NCI-H2196 treated with DMSO at 0.1 percent for 48 hours (cell line): ENCODE data around the gene A2ML1.
"Not testable (repeated sequence)": the region's sequence is repeated elsewhere in the genome, so short reads cannot be mapped to it uniquely, and the experiment has no call there.

ENCODE experiments used
- DNase-seq: peaks from one replicate; lab custom pipeline; 2025; ENCODE audit not compliant: unreplicated experiment; lab: John Stamatoyannopoulos, UW

Gene A2ML1

GRCh38 chr12:8816448-8817050 is 5.9 kb upstream of the A2ML1 start:
- DNase-seq, result no peak

DNA sequence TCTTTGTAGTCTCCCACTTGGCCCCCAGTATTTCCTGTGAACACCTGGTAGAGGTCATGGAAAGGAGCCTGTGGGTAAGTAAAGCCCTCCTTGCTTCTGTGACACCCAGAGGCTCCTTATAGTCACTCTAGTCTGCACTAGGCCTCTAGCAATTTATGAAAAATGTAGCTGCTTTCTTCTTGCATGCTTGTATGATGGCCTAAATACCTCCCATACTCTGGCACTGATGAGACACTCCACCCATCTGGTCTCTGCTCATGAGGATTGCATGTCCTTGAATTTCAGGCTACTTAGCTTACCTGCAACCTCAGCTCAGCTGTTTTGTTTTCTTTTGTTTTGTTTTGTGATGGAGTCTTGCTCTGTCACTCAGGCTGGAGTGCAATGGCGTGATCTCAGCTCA is 4.6 kb upstream of the A2ML1 start:
- DNase-seq, result no peak

GRCh38 chr12:8818526-8818925 is 3.9 kb upstream of the A2ML1 start:
- DNase-seq, result no peak

- DNase-seq, result no peak
Observed at GRCh38 chr12:8819666-8819980, 2.8 kb upstream of the A2ML1 start.

DNA sequence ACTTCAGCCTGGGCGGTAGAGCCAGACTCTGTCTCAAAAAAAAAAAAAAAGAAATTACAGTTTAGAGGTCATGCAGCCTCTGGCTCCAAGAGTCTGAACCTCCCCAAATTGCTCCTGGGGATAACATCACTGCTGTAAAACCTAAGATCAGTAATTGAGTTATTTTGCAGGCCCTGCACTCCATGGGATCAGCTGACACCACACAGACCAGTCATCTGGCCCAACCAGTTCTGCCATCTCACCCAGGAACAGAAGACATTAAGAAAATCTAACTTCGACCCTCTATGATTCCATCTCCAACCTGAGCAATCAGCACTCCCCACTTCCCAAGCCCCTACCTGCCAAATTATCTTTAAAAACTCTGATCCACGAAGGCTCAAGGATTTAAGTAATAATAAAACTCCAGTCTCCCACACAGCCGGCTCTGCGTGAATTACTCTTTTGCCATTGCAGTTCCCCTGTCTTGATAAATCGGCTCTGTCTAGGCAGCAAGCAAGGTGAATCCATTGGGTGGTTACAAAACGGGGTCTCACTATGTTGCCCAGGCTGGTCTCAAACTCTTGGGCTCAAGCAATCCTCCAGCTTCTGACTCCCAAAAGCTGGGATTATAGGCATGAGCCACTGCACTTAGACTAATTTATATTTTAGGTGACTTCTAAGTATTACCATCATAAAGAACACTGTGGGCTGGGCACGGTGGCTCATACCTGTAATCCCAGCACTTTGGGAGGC is 1.6 kb upstream of the A2ML1 start:
- DNase-seq, result not testable (repeated sequence)

DNA sequence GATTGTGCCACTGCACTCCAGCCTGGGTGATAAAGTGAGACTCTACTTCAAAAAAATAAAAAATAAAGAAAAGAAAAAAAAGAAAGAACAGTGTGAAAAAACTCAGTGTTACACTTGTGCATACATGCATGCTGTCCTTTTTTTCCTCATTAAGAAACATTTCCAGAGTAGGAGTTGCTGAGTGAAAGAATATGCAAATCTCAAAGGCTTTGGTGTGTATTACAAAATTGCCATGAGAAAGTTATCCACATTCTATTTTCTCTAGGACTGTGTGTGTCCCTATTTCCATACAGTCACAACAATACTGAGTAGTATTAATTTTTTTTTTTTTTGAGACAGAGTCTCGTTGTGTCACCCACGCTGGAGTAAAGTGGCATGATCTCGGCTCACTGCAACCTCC is 830 bp upstream of the A2ML1 start:
- DNase-seq, result no peak

GRCh38 chr12:8823565-8824300 is 1.3 kb downstream of the A2ML1 start:
- no peak for DNase-seq

DNA sequence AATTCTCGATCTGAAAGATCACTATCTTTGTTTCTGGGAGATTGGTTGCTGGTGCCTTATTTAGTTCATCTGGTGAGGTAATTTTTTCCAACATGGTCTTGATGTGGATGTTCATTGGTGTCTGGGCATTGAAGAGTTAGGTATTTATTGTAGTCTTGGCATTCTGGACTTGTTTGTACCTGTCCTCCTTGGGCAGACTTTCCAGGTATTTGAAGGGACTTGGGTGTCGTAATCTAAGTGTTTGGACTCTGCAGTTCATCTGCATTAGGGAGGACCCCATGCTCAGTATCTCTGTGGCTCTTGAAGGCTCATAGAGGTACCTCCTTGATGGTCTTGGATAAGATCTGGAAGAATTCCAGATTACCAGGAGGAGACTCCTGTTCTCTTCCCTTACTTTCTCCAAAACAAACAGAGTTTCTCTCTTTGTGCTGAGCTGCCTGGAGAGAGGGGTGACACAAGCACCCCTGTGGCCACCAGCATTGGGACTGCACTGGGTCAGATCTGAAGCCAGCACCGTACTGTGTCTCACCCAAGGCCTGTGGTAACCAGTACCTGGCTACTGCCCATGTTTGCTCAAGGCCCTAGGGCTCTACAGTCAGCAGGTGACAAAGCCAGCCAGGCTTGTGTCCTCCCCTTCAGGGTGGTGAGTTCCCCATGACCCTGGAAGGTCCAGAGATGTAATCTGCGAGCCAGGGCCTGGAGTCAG is 5.3 kb downstream of the A2ML1 start:
- no peak for DNase-seq

GRCh38 chr12:8828257-8829124 is 6.1 kb downstream of the A2ML1 start:
- DNase-seq, result no peak

- DNase-seq, result no peak
Observed at GRCh38 chr12:8829125-8829518, 6.7 kb downstream of the A2ML1 start.

DNA sequence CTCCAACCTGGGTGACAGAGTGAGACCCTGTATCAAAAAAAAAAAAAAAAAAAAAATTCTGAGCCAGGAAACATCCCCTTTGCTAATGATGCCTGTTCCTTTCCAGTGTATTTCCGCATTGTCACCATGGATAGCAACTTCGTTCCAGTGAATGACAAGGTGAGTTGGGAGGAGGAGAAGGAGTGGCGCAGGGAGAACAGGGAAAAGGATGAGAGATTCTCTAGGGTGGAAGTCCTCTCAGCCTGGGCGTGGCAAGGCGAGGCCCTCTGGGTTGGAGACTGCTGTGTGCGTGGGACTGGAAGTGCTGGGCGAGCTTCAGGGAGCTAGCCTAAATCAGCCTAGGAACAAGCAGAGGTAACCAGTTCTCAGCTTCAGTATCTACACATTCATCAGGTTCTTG is 7.2 kb downstream of the A2ML1 start:
- DNase-seq, result no peak

GRCh38 chr12:8831116-8831515 is 8.7 kb downstream of the A2ML1 start:
- no peak for DNase-seq

DNA sequence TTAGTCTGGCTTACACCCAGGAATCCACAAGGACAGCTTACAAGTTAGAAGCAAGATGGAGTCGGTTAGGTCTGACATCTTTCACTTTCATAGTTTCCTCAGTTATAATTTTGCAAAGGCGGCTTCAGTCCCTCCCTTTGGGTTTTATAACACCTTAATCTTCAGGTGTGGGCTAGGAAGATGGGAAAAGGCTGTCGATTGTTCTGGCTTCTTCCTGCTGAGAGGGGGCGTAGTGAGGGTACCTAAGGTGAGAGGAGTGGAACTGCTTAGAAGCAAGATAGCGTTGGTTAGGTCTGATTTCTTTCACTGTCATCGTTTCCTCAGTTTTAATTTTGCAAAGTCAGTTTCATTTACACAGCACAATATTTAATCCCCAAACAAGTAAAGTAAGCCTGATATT is 10.1 kb downstream of the A2ML1 start:
- no peak for DNase-seq

GRCh38 chr12:8834230-8834629 is 11.8 kb downstream of the A2ML1 start:
- no peak for DNase-seq

DNA sequence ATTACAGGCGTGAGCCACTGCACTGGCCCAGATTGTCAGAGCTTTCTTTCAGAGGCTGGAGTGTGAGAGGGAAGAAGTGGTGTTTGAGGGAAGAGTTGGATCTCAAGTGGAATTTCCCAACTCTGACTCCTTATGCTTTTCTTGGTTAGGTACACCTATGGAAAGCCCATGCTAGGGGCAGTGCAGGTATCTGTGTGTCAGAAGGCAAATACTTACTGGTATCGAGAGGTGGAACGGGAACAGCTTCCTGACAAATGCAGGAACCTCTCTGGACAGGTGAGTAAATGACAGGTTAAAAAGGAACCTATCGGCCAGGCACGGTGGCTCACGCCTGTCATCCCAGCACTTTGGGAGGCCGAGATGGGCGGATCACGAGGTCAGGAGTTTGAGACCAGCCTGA is 14.9 kb downstream of the A2ML1 start:
- no peak for DNase-seq

DNA sequence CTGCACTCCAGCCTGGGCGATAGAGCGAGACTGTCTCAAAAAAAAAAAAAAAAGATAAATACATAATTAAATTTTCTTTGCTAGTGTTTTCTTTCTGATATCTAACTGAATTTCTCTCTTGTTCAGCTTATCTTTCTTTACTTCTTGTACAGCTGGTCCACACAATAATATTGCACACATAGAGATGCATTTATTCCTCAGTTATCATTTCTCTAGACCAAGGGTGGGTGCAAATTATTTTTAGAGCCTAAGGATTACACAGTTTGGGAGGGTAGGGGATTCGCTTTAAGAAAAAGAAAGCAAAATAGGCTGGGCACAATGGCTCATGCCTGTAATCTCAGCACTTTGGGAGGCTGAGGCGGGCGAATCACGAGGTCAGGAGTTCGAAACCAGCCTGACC is 17.9 kb downstream of the A2ML1 start:
- DNase-seq, result no peak

DNA sequence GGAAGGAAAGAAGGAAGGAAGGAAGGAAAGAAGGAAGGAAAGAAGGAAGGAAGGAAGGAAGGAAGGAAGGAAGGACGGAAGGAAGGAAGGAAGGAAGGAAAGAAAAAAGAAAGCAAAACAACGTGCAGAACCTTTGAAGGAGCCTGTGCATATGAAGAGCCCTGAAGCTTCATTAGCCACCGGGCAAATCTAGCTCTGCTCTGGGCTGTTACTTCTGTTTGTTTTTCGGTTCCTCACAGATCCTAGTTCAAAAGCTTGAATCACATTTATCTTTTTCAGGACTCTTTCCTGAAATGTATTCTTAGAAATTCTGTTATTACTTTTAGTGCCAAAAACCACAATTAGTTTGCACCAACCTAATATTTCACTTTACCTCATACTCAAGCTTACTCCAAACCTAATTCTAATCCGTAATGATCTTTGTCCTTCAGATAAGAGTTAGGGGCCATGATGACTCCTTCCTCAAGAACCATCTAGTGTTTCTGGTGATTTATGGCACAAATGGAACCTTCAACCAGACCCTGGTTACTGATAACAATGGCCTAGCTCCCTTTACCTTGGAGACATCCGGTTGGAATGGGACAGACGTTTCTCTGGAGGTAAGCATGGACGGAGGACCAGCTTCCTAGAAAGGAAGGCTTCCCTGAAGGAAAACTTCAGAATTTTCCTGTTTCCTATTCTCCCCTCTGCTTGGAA is 18.7 kb downstream of the A2ML1 start:
- no peak for DNase-seq

GRCh38 chr12:8841778-8842177 is 19.4 kb downstream of the A2ML1 start:
- DNase-seq, result no peak

- DNase-seq, result no peak
Observed at GRCh38 chr12:8844665-8845064, 22.2 kb downstream of the A2ML1 start.

DNA sequence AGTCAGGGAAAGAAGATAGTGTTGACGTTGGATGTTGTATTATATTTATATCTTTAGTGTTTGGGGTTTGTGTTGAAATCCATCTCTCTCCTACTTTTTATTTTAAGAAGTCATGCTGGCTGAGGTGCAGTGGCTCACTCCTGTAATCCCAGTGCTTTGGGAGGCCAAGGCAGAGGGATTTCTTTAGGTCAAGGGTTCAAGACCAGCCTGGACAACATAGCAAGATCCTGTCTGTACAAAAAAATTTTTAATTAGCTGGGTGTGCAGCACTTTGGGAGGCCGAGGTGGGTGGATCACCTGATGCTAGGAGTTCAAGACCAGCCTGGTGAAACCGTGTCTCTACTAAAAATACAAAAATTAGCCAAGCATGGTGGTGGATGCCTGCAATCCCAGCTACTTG is 23.9 kb downstream of the A2ML1 start:
- no peak for DNase-seq
